Bronchial epithelial cell (primary cell): ENCODE data around the gene PIK3AP1. TPM values are rescaled to one million over a fixed set of nuclear protein-coding genes. Genes with fewer than 3 reads are reported as not detected.

ENCODE experiments used
- DNase-seq: peaks from one replicate; pipeline ENCODE4 v3.0.0-alpha.2; 2010; ENCODE audit warnings: low read depth
- FAIRE-seq: peaks from 2 replicates; lab custom pipeline; 2011; peaks lifted over from hg19 to GRCh38; lab: Jason Lieb, UNC
- H3K27me3 ChIP-seq: 2 replicates; pipeline ENCODE4 v1.5.1; 2011; ENCODE audit warnings: low read length; ENCODE audit not compliant: control insufficient read depth, insufficient read depth
- H3K36me3 ChIP-seq: 2 replicates; pipeline ENCODE4 v1.5.1; 2011; ENCODE audit warnings: low read length; ENCODE audit not compliant: control insufficient read depth, insufficient read depth
- H3K4me3 ChIP-seq: 2 replicates; pipeline ENCODE4 v1.5.1; 2011; ENCODE audit warnings: mild to moderate bottlenecking, low read depth, low read length, control low read depth
- total RNA-seq: library from RNA; depleted of rRNA; stranded (reverse); fragments of >200 nt; gene quantifications from 2 replicates; pipeline ENCODE4 v1.2.1, GENCODE V29; 2014
- TF ChIP-seq, protein P1 (sequence below): IDR thresholded peaks from 2 replicates; pipeline ENCODE4 v1.5.1; 2011; ENCODE audit warnings: mild to moderate bottlenecking, moderate library complexity, low read length, control low read depth, inconsistent platforms; ENCODE audit not compliant: insufficient read depth, severe bottlenecking

Gene PIK3AP1
- total RNA-seq, 1 donor from 2014 or later, result 2.1 TPM

DNA sequence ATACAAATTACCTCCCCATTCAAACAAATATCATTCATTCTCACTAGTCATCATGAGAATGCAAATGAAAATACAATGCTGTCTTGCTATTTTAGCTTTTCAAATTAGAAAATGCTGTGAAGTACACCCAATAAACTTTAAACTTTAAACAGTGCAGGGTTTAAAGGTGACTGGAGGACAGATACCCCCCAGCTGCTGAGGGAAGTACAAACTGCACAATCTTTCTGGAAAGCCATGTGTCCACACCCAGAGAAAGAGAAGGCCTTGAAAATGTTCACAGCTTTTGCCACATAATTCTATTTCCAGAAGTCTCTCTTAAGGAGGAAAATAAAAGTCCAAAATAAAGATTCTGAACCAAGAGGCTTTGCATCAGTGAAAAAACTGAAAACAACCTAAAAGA, 56.5 kb downstream of the PIK3AP1 start:
- FAIRE-seq (no peak), DNase-seq (no peak)
- TF ChIP-seq, protein P1, sequence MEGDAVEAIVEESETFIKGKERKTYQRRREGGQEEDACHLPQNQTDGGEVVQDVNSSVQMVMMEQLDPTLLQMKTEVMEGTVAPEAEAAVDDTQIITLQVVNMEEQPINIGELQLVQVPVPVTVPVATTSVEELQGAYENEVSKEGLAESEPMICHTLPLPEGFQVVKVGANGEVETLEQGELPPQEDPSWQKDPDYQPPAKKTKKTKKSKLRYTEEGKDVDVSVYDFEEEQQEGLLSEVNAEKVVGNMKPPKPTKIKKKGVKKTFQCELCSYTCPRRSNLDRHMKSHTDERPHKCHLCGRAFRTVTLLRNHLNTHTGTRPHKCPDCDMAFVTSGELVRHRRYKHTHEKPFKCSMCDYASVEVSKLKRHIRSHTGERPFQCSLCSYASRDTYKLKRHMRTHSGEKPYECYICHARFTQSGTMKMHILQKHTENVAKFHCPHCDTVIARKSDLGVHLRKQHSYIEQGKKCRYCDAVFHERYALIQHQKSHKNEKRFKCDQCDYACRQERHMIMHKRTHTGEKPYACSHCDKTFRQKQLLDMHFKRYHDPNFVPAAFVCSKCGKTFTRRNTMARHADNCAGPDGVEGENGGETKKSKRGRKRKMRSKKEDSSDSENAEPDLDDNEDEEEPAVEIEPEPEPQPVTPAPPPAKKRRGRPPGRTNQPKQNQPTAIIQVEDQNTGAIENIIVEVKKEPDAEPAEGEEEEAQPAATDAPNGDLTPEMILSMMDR, result no peak
- Histone ChIP-seq H3K4me3 (no peak overlapping the region), H3K27me3 (no peaks in the 10 kb centered on the region), H3K36me3 (no peaks in the 10 kb centered on the region)

DNA sequence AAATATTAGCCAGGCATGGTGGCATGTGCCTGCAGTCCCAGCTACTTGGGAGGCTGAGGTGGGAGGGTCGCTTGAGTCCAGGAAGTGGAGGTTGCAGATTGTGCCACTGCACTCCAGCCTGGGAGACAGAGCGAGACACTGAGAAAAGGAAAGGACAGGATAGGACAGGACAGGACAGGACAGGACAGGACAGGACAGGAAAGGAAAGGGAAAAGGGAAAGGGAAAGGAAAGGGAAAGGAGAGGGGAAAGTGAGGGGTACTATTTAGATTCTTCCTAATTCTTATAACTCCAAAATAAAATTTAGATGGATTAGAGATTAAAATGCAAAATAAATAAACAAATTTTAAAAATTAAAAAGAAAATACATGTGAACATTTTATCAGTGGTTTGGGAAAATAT, 58.7 kb downstream of the PIK3AP1 start:
- TF ChIP-seq, protein P1, result no peak
- DNase-seq (no peak), FAIRE-seq (no peak)
- no peaks in the 10 kb centered on the region for H3K27me3 ChIP-seq
- no peak overlapping the region for H3K4me3 ChIP-seq
- H3K36me3 ChIP-seq, result no peaks in the 10 kb centered on the region

DNA sequence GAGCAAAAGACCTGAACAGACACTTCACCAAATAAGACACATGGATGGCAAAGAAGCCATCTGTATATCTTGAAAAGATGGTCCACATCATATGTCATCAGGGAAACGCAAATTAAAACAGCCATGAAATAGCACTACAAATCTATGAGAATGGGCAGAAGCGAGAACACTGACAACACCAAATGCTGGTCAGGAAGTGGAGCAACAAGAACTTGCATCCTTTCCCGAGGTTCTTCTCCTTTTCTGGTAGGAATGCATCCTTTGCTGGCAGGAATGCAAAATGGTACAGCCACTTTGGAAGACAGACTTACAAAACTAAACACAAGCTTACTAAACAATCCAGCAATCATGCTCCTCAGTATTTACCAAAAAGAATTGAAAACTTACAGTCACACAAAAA, 60.0 kb downstream of the PIK3AP1 start:
- DNase-seq (no peak), FAIRE-seq (no peak)
- TF ChIP-seq, protein P1, result no peak
- H3K36me3 ChIP-seq, result no peaks in the 10 kb centered on the region
- H3K4me3 ChIP-seq, result no peak overlapping the region
- H3K27me3 ChIP-seq, result no peaks in the 10 kb centered on the region

DNA sequence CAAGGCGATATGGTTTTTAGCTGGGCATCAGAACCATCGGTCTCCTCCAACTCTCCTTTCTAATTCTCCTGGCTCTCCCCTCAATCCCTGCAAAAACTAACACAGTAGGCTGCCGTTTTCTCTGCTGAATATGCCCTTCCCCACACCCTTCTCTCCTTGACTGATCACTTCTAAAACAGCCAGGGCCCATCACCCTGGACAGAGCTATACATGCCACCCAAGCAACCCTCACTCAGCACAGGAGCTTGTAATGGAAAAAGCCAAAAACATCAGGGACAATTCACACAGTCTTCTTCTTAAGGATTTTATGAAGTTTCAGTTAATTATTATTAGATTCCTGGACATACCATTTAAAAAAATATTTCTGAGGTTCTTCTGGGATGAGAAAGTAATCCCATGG, 61.5 kb downstream of the PIK3AP1 start:
- DNase-seq (no peak), FAIRE-seq (no peak)
- no peaks in the 10 kb centered on the region for H3K27me3 ChIP-seq
- no peak overlapping the region for H3K4me3 ChIP-seq
- no peaks in the 10 kb centered on the region for H3K36me3 ChIP-seq
- TF ChIP-seq, protein P1, result no peak

DNA sequence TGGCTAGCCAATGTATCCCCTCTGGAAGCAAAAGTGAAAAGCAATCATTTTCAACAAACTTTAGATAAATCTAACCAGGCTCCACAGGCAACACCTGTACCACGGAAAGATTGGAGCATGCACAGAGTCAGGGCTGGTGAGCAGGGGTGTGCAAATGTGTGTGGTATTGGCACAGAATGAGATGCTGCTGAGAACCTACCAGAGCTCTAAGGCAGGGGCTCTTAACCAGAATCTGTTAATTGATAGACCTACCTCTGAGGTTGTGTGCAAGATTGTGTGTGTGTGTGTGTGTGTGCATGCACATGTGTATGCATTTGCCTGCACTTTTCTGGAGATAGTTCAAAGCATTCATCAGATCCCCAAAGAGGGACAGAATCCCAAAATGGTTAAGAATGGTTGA, 62.9 kb downstream of the PIK3AP1 start:
- DNase-seq (no peak), FAIRE-seq (peak; percentile 18)
- no peak overlapping the region for H3K4me3 ChIP-seq
- no peaks in the 10 kb centered on the region for H3K27me3 ChIP-seq
- TF ChIP-seq, protein P1, result no peak
- no peaks in the 10 kb centered on the region for H3K36me3 ChIP-seq

DNA sequence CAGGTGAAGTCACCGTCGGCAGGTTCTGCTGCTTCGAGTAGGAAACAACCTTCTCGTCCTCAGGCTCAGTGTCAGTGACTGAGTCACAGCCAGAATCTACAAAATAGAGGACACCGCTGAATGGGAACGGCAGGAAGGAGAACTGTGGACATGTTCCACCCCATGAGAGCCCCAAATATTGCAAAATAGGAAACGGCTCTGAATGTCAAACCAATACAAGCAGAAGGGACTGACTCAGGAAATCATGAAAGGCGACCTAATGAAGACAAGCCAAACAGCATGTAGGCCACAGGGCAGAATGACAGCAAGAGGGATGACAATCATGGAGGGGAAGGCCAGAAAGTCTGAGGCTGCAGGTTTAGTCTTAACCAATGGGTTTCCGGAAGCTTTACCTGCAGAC, 63.5 kb downstream of the PIK3AP1 start:
- FAIRE-seq (no peak), DNase-seq (no peak)
- no peaks in the 10 kb centered on the region for H3K27me3 ChIP-seq
- H3K36me3 ChIP-seq, result no peaks in the 10 kb centered on the region
- no peak overlapping the region for H3K4me3 ChIP-seq
- TF ChIP-seq, protein P1, result no peak
